T-helper 1 cell treated with Interleukin-12 subunit alpha and Interleukin-12 subunit beta and Interleukin-4 antibody, amounts not matched to agents 30 ng/mL and 1 ng/mL, for 36 hours (primary cell): ENCODE data around the gene GPR137. TPM values are rescaled to one million over a fixed set of nuclear protein-coding genes. Genes with fewer than 3 reads are reported as not detected.

ENCODE experiments used
- intact Hi-C: fragments of 100-400 bp; cut with micrococcal nuclease; formaldehyde crosslinking; loops from one replicate; pipeline ENCODE4 v1.15.1; 2024
- total RNA-seq: library from RNA; stranded (reverse); gene quantifications from 2 replicates; pipeline ENCODE4 v1.2.3, GENCODE V29; 2022

The GPR137 gene
- total RNA-seq: 49.4 and 52.1 TPM in 2 replicates

- intact Hi-C loops: loop anchor here (1.0 kb wide), 8 partner anchors 15 to 100 kb away; partner anchors contain the start of genes ESRRA, FKBP2, PLCB3 and TRMT112
These were observed at the start of gene GPR137 for GRCh38 chr11:64284962-64285884. Gene GPR137, plus strand, starts transcription at chr11:64285848. Its CDS starts 677 bp downstream, at chr11:64286525.

GRCh38 chr11:64237484-64237951 lies 48.1 kb upstream of the GPR137 start:
- intact Hi-C loops: no loop called here

GRCh38 chr11:64238076-64238475 lies 47.6 kb upstream of the GPR137 start:
- intact Hi-C loops: no loop called here

DNA sequence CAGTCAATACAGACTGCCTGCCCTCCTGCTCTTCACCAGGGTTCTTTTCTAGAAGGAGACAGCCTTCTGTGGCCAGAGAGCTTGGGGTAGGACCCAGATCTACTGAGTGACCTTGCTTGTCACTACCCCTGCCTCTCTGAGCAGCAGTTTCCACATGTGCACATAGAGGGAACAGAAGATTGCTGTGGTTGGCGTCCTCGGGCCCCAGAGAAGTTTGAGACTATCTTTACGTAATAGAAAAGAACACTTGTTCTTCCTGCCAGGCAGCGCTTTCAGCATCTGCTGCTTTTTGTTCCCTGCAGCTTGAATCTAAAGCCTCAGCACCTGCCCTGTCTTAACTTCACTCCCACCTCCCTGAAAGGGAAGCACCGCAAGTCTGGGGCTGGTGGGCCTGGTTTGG lies 46.6 kb upstream of the GPR137 start:
- intact Hi-C loops: no loop called here

GRCh38 chr11:64239662-64240434 lies 45.8 kb upstream of the GPR137 start:
- intact Hi-C loops: loop anchor here (1.0 to 2.0 kb wide), 2 partner anchors 14 to 101 kb away; partner anchors contain the start of genes CCDC88B, NUDT22 and TRPT1

DNA sequence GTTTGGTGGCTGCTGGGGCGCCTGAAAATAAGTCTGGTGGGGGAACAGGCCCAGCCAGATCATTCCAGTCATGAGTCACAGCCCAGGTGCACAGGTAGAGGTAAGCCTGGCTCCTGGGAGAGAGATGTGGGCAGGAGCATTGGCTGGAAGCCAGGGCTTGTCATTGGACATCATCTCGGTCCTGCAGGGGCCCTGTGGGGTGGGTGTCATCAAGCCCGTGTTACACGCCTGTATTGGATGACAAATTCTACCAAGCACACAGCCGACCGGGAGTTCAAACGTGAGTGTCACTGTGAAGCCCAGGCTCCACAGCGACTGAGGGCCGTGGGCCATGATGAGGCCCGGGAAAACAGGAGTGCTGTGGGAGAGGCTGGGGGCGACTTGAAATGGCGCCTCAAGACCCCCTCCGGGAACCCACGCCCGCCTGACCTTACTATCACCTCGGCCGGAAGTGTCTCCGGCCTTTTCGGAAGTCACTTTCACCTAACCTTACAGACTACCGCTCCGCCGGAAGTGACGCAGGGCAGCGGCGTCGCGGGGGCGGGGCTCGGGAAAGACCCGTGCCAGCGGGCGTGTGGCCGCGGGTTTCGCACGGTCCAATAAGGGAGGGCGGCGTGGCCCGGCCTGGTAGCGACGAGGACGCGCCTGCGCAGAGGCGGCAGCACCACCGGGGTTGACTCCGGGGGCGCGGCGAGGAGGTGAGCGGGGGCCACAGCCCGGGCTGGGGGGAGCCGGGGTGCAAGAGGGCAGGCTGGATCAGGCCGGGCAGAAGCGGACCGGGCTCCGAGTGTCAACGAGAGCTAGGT lies 45.0 kb upstream of the GPR137 start, which contains the start of gene FKBP2:
Gene FKBP2 (plus strand): TSS at position 661 of the 806 bp plus-strand sequence. CDS start 1,293 bp downstream, outside the sequence.
- intact Hi-C loops: loop anchor here (1.0 to 2.0 kb wide), 9 partner anchors 10 to 100 kb away; partner anchors contain the start of genes CCDC88B, DNAJC4, ESRRA and GPR137

- intact Hi-C loops: loop anchor here (1.0 to 2.0 kb wide), 8 partner anchors 11 to 100 kb away; partner anchors contain the start of genes CCDC88B, DNAJC4, ESRRA and GPR137
These were observed 44.5 kb upstream of the GPR137 start for GRCh38 chr11:64241241-64241490.

DNA sequence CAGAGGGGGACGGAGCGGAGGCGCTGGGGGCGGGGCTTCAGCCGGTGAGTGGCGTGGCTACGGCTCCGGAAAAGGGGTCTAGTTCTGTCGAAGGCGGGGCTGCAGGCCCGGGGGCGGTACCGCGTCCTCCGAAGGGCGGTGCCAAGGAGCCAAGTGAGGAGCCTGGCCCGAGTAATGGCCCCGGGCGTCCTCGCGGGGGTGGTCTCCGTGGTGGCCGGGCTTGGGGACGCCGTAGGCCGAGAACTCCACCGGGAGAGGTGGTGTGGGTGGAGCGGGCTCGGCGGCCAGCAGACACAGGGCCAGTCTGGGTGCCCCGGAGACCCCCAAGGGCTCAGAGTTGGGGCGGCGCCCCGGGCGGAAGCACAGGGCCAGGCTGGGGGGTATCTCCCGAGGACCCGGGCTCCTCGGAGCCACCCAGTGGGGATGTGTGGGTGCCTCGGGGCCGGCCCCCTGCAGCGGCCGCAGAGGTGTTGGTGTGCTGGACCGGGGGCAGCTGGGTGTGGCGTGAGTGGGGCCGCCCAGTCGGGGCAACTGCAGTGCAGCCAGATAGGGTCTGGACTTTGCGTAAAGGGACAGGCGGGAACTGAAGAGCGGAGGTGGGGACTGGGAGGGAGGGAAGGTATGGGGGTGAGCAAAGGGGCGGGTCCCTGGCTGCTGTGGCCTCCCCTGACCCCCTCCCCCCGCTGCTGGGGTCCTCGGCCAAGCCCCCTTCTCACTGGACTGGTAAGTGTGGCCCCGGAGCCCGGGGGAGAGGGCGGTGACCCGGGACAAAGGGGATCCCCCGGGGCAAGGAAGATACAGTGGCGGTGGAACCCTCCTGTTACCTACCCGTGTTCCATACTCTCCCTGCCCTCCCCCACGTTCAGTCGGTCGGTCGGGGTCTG lies 43.9 kb upstream of the GPR137 start:
- intact Hi-C loops: loop anchor here (1.0 to 2.0 kb wide), 8 partner anchors 11 to 99 kb away; partner anchors contain the start of genes CCDC88B, DNAJC4, ESRRA and GPR137

DNA sequence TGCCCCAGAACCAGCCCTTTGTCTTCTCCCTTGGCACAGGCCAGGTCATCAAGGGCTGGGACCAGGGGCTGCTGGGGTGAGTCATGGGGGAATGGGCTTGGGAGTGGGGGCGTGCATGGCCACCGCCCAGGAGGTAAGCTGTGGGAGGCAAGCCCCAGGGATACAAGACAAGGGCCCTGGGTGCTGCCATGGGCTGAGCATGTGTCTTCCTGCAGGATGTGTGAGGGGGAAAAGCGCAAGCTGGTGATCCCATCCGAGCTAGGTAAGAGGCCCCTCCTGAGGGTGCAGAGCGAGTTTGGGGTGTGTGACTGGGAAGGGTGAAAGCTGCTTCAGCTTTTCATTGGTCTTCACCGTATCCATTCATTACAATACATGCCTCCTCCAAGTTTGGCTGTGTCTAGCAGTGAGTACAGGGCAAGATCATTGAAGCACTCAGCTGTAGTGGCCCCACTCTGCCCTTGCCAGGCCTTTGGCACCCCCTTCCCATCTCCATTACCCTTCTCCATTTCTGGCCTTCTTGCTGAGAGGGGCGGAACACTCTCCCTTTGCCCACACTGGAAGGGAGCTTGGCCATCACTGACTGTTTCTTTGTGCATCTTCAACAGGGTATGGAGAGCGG lies 42.3 kb upstream of the GPR137 start:
- intact Hi-C loops: no loop called here

- intact Hi-C loops: no loop called here
These were observed 41.5 kb upstream of the GPR137 start for GRCh38 chr11:64244107-64244506.

DNA sequence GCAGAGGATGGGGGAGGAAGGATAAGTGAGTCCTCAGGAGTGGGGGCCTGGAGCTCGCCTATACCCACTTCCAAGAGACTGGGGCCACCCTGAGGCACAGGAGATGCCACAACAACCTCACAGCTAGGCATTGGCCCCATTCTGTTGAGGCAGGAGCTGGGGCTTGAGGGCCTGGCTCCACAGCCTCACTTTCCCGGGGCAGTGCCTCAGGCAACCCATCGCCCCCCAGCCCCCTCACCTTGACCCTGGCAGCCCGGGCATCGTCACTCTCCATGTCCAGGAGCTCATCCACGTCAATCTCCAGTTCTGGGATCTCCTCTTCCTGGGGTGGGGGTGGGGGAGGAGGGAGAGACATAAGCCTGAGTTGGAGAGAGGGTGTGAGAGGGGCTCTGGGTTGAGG lies 40.7 kb upstream of the GPR137 start:
- intact Hi-C loops: no loop called here

- intact Hi-C loops: no loop called here
These were observed 40.2 kb upstream of the GPR137 start for GRCh38 chr11:64245401-64245796.

DNA sequence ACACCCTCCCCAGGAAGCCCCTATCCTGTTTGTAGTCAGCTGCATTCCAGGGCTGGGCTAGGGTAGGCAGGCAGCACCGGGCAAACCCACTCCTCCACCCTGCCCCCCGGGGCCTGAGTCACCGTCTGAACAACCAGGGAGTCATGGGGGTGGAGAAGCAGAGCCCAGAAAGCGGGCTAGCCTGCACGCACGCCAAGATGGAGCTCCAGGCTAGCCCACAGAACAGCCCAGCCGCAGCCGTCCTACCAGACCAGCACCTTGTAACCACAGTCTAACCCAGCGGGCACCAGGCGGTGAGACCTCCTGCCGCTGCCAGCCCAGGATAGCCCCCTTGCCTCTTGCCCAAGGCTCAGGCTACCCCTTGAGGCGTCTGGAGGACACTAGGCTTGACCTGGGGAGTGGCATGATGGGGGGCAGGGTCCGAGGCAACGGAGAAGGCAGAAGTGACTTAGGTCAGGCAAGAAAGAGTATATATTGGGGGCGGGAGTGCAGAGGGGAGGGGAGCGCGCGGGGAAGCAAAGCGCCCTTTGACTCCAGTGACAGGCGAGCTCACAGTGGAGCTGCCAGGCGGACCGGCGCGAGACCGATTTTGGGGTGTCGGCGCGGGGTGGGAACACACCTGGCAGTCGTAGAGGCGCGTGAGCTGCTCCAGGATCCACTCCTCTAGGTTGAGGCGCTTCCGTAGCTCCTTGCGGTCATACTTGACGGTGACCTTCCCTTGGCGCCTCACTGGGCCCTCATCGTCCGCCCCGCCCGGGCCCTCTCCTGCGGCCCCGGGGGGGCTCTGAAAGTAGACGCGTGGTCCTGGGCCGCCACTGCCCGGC lies 39.6 kb upstream of the GPR137 start:
- intact Hi-C loops: loop anchor here (1.0 to 2.0 kb wide), 5 partner anchors 16 to 97 kb away; partner anchors contain the start of genes DNAJC4, ESRRA and FERMT3

GRCh38 chr11:64246621-64246870 lies 39.1 kb upstream of the GPR137 start:
- intact Hi-C loops: loop anchor here (1.0 to 2.0 kb wide), 5 partner anchors 16 to 96 kb away; partner anchors contain the start of genes DNAJC4, ESRRA and FERMT3

- intact Hi-C loops: loop anchor here (1.0 to 2.0 kb wide), 6 partner anchors 17 to 96 kb away; partner anchors contain the start of genes BAD, DNAJC4, ESRRA and FERMT3
These were observed 38.5 kb upstream of the GPR137 start, which contains the start of gene PPP1R14B for GRCh38 chr11:64246871-64247728. Gene PPP1R14B, minus strand, starts transcription at chr11:64246943. Its CDS starts 270 bp downstream, at chr11:64246673.

DNA sequence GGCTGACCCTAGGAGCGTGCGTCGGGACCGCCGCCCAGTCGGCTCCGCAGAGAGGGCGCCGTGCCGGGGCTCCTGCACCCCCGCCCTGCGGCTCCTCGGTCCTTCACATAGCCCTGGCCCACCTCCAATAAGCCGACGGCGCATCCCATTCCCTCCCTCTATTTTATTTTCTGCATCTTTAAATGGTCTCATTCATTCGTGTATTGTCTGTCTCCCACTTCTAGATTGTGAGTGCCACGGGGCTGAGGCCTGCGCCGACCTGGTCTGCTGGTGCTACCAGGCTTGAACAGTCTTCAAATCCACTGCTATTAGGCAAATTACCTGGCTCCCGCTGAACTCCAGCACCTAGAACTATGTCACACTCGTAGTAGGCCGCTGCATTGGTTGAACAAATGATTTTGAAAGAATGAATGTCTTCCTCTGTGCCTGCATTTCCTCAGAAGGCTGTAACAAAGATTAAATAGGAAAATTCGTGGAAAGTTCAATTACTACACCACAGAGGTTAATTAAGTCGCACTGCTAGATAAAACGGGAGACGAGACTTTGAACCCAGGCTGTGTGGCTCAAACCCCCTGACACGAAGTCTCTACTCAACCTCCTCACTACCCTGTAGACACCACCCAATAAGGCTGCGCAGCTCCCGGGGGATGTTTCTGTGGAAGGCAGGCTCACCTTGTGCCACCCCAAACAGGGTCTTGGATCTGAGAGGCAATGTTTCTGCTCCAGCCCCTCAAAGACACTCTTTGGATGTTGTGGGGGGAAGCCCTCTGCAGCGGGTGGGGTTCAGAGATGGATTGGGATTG lies 37.7 kb upstream of the GPR137 start:
- intact Hi-C loops: loop anchor here (1.0 to 2.0 kb wide), 2 partner anchors 36 to 95 kb away; partner anchors contain the start of gene BAD
